OCI-LY3 (cell line): ENCODE measurements around the gene SLC35F4.

Source experiments
- H2AFZ ChIP-seq: fragments of 200-600, 300-600 bp; shearing (Covaris generic); 2 replicates; pipeline ENCODE4 v1.6.0; 2014; ENCODE audit warnings: antibody characterized with exemption, low read depth, low read length
- H3K27ac ChIP-seq: fragments of 200-600, 300-600 bp; sonication (generic); 2 replicates; pipeline ENCODE4 v1.5.1; 2014; ENCODE audit warnings: mild to moderate bottlenecking, low read length, moderate library complexity, mixed read lengths
- H3K27me3 ChIP-seq: fragments of 200-600, 300-600 bp; sonication (generic); 2 replicates; pipeline ENCODE4 v1.6.1; 2014; ENCODE audit warnings: low read depth, low read length, mixed read lengths
- H3K36me3 ChIP-seq: fragments of 200-600, 300-600 bp; sonication (generic); replicated peaks from 2 replicates; pipeline ENCODE3; 2014; ENCODE audit warnings: low read depth, low read length, mixed read lengths
- H3K4me1 ChIP-seq: fragments of 300-600, 200-600 bp; sonication (generic); 2 replicates; pipeline ENCODE4 v1.6.1; 2014; ENCODE audit warnings: low read length, mixed read lengths
- H3K4me2 ChIP-seq: fragments of 200-600, 300-600 bp; sonication (generic); 2 replicates; pipeline ENCODE4 v1.6.1; 2014; ENCODE audit warnings: low read length, mixed read lengths
- H3K4me3 ChIP-seq: fragments of 300-600, 200-600 bp; sonication (generic); 2 replicates; pipeline ENCODE4 v1.5.1; 2014; ENCODE audit warnings: antibody characterized with exemption, mild to moderate bottlenecking, low read length, moderate library complexity
- H3K79me2 ChIP-seq: fragments of 300-600, 200-600 bp; shearing (Covaris generic); 2 replicates; pipeline ENCODE4 v1.6.1; 2014; ENCODE audit warnings: mild to moderate bottlenecking, low read length, mixed read lengths
- H3K9ac ChIP-seq: fragments of 300-600, 200-600 bp; shearing (Covaris generic); 2 replicates; pipeline ENCODE4 v1.6.0; 2014; ENCODE audit warnings: mild to moderate bottlenecking, low read length, moderate library complexity
- H3K9me3 ChIP-seq: fragments of 200-600, 300-600 bp; shearing (Covaris generic); 2 replicates; pipeline ENCODE4 v1.6.1; 2014; ENCODE audit warnings: low read length, mixed read lengths; ENCODE audit not compliant: insufficient read depth
- H4K20me1 ChIP-seq: fragments of 200-600, 300-600 bp; sonication (generic); 2 replicates; pipeline ENCODE4 v1.6.1; 2016; ENCODE audit warnings: low read length, mixed read lengths; ENCODE audit not compliant: insufficient read depth
- EZH2phosphoT487 ChIP-seq: fragments of 200-600 bp; shearing (Covaris generic); IDR thresholded peaks from 2 replicates; pipeline ENCODE4 v1.6.1; 2018; ENCODE audit warnings: antibody characterized with exemption, mixed run types, low read depth
- TF ChIP-seq, protein P1 (sequence below): fragments of 200-600, 300-600 bp; sonication (generic); IDR thresholded peaks from 2 replicates; pipeline ENCODE4 v1.5.1; 2014; ENCODE audit warnings: antibody characterized with exemption, low read length, low read depth

SLC35F4 gene

DNA sequence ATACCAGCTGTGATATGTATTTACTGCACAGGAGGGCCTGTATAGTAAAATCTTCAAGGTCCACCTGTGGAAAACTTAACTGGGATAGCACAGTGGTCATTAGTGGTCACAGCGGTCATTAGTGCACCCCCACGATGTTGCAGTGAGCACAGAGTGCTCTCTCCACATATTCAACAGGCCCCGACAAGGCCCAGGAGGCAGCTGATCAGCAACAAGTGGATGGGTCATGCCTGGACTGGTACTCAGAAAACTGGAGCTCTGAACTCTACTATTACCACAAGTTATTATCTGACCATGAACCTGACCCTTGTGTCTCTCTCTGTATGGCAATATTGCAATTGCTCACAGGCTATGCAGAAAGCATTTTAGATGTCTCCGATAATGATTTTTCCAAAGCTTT lies 129.5 kb downstream of the SLC35F4 start:
- Histone ChIP-seq H3K27ac (no peak overlapping the region), H2AFZ (no peak overlapping the region), H3K4me1 (no peaks in the 10 kb centered on the region), H3K9ac (no peak overlapping the region), H3K4me2 (no peak overlapping the region), H4K20me1 (no peaks in the 10 kb centered on the region), H3K36me3 (no peaks in the 10 kb centered on the region), H3K9me3 (no peaks in the 10 kb centered on the region), H3K4me3 (no peak overlapping the region), H3K27me3 (no peaks in the 10 kb centered on the region; the same call in 1 of the 2 replicates), H3K79me2 (no peaks in the 10 kb centered on the region)
- TF ChIP-seq, protein P1, sequence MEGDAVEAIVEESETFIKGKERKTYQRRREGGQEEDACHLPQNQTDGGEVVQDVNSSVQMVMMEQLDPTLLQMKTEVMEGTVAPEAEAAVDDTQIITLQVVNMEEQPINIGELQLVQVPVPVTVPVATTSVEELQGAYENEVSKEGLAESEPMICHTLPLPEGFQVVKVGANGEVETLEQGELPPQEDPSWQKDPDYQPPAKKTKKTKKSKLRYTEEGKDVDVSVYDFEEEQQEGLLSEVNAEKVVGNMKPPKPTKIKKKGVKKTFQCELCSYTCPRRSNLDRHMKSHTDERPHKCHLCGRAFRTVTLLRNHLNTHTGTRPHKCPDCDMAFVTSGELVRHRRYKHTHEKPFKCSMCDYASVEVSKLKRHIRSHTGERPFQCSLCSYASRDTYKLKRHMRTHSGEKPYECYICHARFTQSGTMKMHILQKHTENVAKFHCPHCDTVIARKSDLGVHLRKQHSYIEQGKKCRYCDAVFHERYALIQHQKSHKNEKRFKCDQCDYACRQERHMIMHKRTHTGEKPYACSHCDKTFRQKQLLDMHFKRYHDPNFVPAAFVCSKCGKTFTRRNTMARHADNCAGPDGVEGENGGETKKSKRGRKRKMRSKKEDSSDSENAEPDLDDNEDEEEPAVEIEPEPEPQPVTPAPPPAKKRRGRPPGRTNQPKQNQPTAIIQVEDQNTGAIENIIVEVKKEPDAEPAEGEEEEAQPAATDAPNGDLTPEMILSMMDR: no peak
- no peak for TF ChIP-seq EZH2phosphoT487

DNA sequence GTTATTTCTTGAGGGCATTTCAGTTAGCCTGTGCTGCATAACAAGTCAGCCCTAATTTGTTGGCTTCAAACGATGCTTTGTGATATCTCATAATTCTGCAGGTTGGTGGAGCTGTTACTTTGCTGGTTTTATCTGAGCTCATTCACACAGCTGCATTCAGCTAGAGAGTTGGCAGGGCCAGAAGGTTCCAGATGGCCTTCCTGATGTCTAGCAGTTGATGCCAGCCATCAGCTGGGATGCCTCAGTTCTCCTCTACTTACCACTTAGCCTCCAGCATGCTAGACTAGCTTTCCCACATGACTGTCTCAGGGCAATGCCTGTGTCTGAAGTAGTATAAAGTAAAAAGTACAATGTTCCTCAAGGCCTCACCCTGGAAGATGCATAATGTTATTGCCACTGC lies 130.6 kb downstream of the SLC35F4 start:
- no peaks in the 10 kb centered on the region; the same call in 1 of the 2 replicates for H3K27me3 ChIP-seq
- no peak overlapping the region for H2AFZ ChIP-seq
- no peak for TF ChIP-seq EZH2phosphoT487
- TF ChIP-seq, protein P1: no peak

DNA sequence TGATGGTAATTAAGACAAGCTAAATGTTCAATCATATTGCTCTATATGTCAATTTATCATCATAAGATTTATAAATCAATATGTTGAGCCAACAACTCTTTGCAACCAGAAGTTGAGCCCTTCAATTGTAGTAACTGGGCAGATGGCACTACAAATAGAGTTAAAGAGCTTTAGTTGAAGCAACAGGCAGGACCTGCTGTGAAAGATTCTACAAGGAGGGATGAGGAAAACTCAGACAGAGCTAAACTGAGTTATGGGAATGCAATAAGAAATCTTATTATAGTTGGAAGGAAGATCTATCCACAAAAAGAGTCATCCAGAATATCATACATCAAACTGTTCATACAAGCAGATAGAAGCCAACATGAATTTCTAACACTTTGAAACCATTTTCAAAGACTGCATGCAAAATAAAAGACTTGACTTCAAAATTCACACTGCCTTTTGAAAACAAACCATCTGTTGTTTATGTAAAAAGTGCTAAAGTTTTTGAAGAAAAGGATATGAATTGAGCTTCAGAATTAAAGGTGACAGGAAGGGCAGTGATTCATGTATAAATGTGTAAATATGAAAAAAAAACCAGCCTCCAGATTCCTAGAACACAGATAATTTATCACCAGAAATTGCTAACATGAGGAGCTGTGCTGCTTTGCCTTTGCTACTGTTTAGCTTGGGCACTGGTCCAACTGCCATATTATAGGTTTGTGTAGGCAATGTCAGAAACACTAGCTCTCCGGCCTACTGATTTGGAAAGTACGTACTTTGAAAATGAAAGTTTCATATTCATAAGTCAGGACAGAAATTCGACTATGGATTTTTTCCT lies 133.2 kb downstream of the SLC35F4 start:
- Histone ChIP-seq H3K4me2 (no peak overlapping the region), H3K27me3 (no peaks in the 10 kb centered on the region; the same call in 1 of the 2 replicates), H3K9ac (no peak overlapping the region), H3K9me3 (no peaks in the 10 kb centered on the region), H3K36me3 (no peaks in the 10 kb centered on the region), H3K4me3 (no peak overlapping the region), H2AFZ (no peak overlapping the region), H3K4me1 (no peaks in the 10 kb centered on the region), H3K79me2 (no peaks in the 10 kb centered on the region), H3K27ac (no peak overlapping the region), H4K20me1 (no peaks in the 10 kb centered on the region)
- TF ChIP-seq, protein P1: no peak
- TF ChIP-seq EZH2phosphoT487: no peak

More for the DNA sequence above, 130.6 kb downstream of the SLC35F4 start:
- Histone ChIP-seq H3K27ac (no peak overlapping the region), H4K20me1 (no peaks in the 10 kb centered on the region), H3K4me2 (no peak overlapping the region), H3K4me3 (no peak overlapping the region), H3K36me3 (no peaks in the 10 kb centered on the region), H3K9ac (no peak overlapping the region), H3K79me2 (no peaks in the 10 kb centered on the region), H3K4me1 (no peaks in the 10 kb centered on the region), H3K9me3 (no peaks in the 10 kb centered on the region)

DNA sequence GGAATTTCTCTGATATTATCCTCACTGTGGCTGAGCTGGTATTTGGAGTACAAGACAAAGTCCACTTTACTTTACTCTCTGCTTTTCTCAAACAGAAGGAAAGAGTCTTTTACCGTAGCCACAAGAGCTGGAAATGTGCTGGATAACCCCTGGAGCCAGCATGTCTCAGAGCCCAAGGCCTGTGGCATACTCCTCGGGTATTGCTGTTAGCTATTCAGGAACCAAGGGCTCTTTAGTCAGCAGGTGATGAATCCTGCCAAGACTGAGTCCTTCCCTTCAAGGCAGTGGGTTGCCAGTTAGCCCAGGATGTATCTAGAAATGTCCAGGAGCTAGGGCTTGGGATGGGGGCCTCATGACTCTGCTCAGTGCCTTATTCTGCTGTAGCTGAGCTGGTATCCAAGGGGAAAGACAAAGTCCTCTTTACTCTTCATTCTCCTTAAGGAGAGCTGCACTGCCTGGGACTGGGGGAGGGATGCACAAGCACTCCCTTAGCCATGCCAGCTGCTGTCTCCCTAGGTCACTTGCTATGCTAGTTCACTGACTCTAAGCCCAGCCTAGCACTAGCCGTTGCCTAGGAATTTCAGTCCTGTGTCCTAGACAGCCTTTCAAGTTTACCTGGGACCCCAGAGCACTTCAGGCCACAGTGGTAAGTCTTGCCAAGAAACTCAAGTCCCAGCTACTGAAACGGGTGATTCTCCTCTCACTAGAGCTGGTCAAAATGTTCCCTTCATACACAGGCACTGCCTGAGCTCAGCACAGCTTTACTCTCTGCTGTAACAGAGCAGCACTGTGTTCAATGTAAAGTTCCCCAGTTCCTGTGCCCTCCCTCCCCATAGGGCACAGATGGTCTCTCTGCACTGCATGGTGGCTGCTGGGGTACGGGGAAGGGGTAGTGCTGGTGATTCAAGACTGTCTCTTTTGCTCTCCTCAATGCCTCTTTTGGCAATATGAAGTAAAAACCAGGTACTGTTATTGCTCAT lies 136.4 kb downstream of the SLC35F4 start:
- Histone ChIP-seq H3K9ac (no peak overlapping the region), H3K4me1 (no peaks in the 10 kb centered on the region), H4K20me1 (no peaks in the 10 kb centered on the region), H3K9me3 (no peaks in the 10 kb centered on the region), H3K4me2 (no peak overlapping the region), H3K36me3 (no peaks in the 10 kb centered on the region), H2AFZ (no peak overlapping the region), H3K79me2 (no peaks in the 10 kb centered on the region), H3K4me3 (no peak overlapping the region), H3K27me3 (no peaks in the 10 kb centered on the region; the same call in 1 of the 2 replicates), H3K27ac (no peak overlapping the region)
- no peak for TF ChIP-seq EZH2phosphoT487
- TF ChIP-seq, protein P1: no peak
